Fibroblast of upper back skin (primary cell): Measurements from ENCODE around the gene AGR3.
A peak's percentile ranks its signal among the peaks of the same experiment; 100 is the strongest.

ENCODE experiments used
- DNase-seq: peaks from one replicate; pipeline ENCODE4 v3.0.0-alpha.2; 2013

AGR3 gene

DNA sequence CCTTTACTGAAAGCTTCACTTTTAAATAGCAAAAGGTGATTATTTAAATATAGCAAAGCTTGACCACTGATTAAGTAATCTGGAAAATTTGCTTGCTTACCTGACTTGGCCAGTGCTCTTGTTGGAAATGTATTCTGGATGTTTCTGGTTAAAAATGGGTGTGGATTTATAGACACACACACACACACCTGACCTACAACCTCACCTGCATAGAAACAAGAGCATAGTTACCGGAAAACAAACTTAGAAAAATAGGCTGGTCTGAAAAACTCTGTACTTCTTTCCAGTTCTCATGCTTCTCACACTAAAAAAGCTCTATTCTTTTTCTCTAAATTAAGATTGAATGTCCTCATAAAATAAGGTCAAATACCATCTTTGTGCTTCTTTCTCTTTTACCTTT lies at the start of gene AGR3:
Gene AGR3, minus strand, starts transcription at position 140 of the 400 bp plus-strand sequence. CDS start 3,365 bp downstream, outside the sequence.
- no peak for DNase-seq

DNA sequence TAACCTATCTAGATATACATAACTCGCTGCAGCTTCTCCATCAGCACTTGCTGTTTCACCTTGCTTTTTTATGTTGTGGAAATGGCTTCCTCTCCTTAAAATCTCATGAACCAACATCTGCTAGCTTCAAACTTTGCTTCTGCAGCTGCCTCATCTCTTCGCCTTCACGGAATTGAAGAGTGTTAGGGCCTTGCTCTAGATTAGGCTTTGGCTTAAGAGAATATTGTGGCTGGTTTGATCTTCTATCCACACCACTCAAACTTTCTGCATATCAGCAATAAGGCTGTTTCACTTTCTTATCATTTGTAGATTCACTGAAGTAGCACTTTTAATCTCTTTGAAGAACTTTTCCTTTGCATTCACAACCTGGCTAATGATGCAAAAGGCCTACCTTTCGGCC lies 49.2 kb upstream of the AGR3 start:
- no peak for DNase-seq

DNA sequence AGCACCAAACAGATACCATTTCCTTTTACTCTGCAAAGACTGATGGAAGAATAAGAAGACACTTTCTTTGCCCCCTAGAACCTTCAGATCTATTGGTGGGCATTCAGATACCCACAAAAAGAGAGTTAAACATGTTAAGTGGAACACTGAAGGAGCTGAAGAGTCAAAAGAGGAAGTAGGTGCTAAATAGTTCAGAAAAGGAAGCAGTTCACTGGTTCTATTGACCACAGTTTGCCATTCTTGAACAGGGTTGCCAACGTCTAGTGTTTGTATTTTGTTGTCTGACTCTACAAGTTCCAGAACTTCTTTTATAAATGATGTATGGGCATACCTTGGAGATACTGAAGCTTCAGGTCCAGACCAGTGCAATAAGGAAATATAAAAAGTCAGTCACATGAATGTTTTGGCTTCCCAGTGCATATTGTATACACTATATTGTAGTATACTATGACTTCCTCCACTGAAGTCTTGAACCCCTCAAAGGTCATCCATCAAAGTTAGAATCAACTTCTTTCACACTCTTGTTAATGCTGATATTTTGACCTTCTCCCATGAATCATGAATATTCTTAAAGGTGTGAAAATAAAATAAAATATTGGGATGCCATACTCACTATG lies 47.5 kb upstream of the AGR3 start:
- no peak for DNase-seq

DNA sequence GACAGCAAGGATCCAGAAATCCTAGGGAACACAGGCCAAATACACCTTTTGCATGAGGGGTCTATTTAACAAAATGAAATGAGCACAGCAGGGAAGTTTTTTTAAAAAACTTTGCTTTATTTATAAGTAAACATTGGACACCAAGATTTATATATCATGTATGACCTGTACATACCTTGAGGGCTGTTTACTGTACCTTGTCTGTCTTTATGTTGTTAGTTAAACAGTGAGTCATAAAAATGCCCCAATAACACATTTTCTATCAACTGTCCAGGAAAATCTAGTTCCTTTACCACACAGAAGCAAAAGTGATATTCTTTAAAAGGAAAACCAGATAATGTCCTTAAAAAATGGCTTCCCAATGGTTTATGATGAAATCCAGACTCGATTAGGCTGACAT lies 45.1 kb upstream of the AGR3 start:
- no peak for DNase-seq

DNA sequence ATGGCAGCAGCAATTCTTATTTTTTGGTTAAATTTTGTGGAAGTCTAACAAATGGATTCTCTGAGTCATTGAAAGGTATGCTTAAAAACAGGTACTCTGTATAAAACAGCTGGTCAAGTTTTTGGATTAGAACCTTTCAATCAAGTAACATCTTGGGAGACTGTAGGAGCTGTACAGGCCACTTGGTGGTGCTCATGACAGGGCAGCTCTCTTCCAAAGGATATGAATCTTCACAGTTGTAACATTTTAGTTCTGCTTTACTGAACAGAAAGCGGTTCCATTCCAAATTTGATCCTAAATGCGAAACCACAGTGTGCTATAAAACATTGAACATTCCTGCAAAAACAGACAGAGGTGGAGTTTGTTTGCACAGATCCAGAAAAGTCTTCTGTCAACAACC lies 44.5 kb upstream of the AGR3 start:
- DNase-seq: peak; percentile 53

DNA sequence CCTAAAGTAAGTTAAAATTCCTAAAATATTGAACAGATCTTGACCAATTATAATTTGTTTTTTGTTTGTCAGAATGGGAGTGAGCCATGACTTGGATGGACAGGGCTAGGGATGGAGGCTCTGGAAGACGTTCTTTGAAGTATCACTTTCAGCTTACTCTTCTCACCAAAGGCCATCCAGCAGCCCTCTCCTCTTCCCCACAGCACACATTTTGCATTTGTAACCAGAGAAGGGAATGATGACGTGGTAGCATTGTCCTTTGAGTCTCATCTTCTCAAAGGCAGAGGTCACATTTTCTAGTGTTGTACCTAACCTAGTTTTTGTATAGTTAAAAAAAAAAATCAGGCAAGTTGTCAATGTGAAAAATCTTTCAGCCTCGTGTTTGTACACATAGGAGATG lies 43.8 kb upstream of the AGR3 start:
- no peak for DNase-seq

DNA sequence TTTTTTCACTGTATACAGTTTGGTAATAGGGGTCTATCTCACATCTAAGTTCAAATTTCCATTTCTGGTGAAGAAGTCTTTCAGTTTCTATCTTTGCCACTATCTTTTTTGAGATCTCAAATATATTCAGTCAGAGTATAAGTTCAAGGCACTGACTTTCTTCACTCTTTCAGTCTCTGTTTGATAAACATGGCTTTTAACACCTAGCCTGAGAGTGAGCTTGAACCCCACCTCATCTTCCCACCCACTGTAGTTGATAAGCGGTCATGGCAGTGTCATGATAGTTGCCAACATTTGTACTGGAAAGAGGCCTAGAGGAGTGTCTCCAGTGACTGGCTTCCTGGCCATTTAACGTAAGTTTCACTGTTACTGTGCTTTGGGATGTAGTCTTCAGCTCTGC lies 41.2 kb upstream of the AGR3 start:
- no peak for DNase-seq

DNA sequence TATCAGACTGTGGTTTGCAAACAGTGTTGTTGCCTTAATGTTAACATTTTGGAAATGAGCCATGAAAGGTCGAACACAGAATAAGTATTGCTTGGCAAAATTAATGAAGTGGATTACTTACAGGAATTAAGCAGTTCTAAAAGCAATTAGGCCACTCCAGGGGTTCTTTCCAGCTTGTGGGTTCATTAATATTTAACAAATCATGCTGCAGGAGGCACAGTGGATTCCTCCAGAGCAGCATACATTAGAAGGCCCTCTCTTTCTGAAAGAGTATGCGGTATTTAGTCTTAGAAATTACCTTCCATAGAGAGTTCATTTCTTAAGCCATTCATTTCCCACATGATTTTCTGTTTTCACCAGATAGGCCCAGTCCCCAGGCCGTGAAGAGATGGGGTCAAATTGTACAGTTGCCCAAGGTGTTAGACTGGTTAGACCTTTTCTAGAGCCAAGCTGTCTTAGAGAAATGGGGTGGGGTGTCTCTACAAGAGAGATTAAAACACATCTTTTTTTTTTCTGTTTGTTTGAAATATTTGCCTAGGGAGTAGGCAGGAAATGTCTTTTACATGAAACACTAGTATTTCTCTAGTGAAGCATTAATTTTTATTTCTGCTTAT lies 40.0 kb upstream of the AGR3 start:
- peak; percentile 14 for DNase-seq

DNA sequence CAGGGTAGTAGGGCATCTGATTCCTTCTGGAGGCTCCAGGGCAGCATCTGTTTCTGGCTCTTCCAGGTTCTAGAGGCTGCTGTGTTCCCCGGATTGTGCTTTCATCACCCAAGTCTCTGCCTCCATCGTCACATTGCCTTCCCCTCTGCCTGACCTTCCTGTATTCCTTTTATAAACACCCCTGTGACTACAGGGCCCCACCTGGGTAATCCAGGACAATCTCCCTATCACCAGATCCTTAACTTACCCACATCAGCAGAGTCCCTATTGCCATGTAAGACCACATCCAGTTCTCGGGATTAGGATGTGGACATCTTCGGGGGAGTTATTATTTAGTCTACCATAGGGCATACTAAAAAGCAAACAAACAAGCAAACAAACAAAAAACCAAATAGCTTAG lies 39.4 kb upstream of the AGR3 start:
- DNase-seq: no peak

DNA sequence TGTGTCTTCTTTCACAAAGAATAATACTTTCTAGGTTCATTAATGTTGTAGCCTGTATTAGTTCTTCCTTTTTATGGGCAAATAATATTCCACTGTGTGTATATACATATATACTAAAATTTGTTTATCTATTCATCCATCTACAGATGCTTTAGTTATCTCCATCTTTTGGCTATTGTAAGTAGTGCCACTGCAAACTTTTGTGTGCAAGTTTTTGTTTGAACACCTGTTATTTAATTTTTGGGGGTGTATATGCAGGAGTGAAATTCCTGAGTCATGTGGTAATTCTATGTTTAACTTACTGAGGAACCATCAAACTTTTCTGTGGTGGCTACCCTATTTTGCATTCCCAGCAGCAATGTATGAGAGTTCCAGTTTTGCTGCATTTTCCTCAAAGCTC lies 37.7 kb upstream of the AGR3 start:
- DNase-seq: no peak

DNA sequence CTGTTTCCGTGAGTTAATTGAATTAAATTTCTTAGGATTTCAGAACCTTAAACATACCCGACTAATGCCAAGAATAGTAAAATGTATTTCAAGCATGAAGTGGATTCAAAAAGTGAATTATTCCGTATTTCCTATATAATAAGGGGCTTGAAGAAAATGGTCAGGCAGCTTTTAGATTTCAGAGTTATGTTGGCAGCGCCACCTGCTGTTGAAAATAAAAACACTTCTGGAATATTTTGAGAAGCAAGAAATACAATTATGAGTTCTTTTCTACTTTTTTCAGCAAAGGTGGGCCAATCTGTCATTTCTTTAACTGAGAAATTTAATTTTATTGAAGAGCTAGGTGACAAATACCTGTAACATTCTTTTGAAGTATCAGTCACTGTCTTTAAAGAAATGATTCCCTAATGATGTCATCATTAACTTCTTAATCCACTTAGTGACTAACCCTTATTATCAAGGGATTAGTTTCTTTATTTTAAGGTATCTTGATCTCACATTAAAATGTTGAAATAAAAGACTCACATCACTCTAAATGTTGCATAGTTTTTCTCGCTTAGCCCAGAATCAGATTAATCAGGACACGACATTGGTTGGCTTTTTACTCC lies 36.6 kb upstream of the AGR3 start:
- DNase-seq: peak; percentile 63

DNA sequence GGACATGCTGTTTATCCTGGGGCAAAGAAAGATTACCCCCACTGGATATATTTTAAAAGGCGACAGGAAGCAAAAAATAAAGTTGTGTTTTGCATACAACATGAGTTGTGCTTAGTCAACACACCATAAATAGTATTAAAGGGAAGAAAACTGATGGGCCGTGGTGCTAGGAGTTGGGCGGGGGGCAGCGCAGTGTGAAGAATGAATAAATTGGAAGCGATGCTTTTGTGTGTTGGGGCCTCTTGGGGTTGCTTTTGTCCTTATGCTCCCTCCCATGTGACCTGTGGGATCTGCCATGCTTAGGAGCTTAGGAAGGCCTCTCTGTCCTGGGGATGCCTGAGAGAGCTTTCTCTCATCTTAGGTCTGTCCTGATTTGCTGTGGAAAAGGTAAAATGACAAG lies 35.0 kb upstream of the AGR3 start:
- DNase-seq: no peak

DNA sequence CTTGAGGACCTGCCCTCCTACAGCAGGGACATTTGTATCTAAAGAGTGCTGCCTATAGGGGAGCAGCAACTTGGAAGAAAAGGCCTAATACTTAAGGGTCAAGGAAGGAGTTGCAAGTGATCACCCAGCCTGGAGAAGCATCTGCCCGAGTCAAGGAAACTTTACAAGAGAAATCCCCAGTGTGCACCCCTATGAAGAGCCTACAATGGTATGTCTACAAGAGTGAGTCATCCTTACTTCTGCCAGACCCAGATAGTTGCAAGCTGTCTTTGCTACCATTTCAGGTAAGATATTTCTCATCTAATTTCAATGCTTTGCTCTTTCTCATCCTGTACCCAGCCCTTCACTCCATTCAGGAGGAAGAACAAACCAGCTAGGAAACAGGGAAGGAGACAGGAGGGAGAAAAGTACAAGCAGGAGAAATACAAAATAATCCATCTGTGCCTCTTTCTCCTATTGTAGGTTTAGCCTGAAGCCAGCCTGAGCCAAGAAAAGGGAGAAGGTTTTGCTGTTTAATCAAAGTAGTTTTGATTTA lies 34.4 kb upstream of the AGR3 start:
- DNase-seq: peak; percentile 91

DNA sequence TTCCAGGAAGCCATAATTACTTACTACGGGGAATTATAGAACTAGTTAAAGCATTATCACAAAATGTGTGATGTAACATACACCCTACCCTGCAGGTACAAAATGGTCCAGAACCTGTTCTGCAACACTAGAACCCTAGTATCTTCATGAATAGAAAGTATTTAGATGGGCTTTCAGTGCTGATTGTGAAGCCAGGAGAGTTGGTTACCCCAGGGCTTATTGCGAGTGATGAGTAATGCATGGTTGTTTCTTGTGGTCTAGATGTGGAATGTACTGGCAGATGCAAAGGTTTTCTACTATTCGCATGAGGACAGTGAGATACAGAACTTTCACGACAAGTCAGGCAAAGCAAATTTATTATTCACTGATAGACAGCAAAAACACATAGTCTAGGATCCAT lies 33.6 kb upstream of the AGR3 start:
- DNase-seq: peak; percentile 93

DNA sequence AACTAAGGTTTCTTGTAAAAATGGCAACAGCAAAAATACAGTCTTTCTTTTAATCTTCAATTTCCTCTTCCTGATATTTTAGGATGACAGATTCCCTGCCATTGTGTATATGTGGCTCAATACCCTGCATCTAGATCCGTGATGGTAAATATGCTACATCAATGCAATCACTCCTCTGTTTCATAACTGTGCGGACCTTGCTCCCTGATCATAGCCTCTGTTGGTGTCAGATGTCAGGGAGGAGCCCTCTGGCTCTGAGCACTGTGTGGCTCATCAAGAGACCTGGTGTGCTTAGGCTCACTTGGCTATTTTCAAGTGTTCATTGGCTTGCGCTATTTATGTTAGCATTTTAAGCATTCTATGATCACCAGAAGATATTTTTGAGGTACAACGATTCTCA lies 33.0 kb upstream of the AGR3 start:
- DNase-seq: no peak

DNA sequence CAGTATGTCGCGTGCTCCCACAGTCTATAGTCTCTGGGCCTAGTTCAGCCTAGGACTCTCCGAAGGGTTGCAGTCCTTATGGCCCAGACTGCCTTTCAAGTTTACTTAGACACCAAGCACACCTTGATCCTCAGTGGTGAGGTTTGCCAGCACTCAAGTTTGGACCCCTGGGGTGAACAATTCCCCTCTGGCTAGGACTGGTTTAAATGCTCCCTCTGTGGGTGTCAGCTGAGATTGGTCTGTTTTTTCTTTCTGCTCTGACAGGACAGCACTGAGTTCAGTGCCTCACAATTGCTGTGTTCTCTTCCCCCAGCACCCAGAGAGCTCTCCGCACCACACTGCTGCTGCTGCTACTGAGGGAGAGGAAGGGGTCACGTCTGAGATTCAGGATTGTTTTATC lies 31.9 kb upstream of the AGR3 start:
- DNase-seq: no peak

DNA sequence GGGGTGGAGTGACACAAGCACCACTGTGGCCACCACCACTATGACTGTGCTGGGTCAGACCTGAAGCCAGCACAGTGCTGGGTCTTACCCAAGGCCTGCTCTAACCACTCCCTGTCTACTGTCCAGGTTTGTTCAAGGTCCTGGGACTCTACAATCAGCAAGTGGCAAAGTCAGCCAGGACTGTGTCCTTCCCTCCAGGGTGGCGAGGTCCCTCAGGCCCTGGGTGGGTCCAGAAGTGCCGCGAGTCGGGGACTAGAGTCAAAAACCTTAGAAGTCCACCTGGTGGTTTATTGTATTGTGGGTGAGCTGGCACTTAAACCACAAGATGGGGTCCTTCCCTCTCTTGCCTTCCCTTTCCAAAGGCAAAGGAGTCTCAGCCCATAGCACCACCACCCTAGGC lies 30.8 kb upstream of the AGR3 start:
- DNase-seq: no peak

DNA sequence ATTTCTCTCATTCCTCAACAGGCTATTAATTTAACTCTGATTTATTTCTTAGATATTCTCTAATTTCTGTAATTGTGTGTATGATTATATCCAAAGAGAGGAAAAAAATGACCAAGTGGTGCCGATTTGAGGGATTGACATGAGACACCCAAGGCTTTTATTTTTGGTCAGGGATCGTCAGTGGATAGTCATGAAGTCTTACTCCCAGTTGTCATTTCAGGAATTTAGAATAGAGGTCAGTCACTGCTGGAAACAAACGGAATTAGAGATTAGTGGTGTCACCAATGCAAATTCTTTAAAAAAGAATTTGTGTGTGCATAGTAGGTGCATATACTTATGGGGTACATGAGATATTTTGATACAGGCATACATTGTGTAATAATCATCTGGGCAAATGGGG lies 26.8 kb upstream of the AGR3 start:
- no peak for DNase-seq

DNA sequence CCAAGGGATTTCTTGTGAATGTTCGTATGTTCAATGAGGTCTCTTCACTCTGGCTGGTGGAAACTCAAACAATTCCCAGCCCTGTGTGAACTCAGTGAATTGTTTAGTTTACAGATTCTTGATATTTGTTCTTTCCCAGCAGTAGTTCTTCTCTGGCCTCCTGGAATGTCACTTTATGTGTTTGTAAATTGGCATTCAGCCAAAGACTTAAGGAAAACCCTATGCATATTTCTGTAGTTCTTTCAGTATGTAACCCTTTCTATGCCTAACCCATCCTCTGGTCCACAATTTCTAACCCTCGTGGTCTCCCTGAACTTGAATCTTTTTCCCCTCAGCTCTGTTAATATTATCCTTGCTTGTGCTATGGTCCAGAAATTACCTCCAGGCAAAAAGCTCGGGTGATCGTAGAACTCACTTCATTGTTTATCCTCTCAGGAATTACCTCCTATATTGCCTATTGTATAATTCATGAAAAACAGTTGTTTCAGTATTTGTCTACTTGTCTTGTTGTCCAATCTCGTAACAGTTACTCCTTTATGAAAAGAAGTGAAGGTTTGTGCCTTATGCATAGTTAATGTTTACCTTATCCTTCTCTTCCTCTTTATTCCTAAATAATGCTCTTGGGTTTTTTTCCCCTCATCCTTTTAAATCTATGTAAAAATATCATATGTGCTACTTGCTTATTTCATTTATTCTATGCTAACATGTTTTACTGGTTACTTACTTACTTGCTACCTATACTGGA lies 23.7 kb upstream of the AGR3 start:
- peak; percentile 80 for DNase-seq

DNA sequence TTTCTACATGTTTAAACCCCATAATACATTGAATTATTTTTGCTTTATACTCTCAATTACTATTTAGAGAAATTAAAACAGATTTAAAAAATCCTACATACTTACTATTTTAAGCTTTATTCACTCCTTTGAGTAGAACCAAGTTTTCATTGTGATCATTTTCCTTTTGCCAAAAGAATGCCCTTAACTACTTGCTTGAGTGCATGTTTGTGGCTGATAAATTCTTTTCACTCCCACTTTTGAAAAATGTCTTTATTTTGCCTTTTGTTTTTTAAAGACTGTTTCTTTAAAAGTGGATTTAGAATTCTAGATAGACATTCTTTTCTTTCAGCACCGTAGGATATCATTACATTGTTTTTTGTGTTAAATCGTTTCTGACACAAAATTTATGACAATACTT lies 22.3 kb upstream of the AGR3 start:
- peak; percentile 51 for DNase-seq

DNA sequence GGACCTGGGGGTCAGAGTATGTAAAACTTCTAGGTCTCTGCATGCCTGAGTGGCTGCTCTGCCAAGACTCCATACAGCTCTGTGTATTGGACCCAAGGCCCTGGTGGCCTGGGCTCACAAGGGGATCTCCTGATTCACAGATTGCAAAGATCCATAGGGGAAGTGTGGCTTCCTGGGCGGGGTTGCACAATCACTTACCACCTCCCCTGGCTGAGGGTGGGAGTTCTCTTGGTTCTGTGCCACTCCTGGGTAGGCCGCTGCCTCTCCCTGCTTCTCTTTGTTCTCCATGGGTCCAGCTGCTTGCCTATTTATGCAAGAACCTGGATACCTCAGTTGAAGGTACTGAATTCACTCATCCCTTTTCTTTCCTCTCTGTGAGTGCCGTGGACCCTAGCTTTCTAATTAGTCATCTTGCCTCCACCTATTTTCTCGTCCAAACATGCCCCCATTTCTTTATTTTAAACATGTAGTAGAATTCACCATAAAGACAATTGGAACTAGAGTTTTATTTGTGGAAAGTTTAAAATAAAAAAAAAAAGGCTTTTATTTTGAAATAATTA lies 18.5 kb upstream of the AGR3 start:
- no peak for DNase-seq

DNA sequence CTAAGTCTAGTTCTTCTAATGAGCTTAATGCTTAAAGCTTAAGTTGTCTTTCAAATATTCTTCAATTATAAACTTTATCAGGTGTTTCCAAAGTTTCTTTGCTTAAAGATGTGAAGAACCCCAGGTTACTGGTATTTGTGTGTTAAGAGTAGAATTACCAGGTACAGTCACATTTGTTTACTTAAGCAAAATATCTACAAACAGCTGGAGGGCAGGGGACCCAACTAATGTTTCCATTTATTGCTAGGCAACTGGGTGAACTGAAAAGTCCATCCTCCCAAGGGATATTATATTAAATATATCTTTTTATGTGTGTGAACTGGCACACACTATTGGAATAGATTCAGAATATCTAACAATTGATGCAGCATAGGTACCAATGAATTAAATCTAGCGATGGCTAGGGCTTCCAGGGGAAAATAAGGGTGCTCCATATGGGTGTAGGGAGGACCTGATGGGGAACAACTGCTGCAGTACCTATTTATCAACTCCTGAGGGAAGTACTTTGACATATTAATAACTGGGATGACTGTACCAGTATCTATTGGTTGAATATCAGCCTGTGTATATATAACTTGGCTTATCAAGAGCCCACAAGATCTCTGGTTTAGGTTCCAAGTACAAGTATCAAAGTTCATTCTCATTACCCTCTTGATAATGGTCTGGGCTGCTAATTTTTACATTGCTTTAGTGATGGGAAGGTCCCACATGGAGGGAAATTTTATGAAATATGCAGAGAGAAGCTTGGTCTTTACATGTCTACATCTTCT lies 10.3 kb upstream of the AGR3 start:
- DNase-seq: no peak

DNA sequence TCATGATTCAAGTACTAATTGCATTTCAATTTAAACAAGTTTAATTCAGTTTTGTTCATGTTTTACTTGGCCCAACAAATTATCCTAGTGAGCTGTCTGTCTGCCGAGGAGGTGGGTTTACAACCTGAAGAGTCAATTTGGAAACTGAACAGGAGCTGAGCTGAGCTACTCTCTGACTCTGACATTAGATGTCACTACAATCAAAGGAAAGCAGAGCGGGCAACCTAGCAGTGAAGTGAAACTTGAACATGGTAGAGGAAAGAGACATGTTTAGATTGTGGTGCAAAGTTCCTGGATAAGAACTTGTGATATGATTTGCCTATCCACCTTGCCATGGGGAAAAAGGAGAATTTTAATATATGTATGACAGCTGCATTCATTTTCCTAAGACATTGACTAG lies 9.6 kb upstream of the AGR3 start:
- DNase-seq: peak; percentile 68
